OCI-LY7 (cell line): ENCODE data around the gene HPCA.

Experiments used
- EZH2phosphoT487 ChIP-seq: fragments of 200-600 bp; sonication (generic); IDR thresholded peaks from 2 replicates; pipeline ENCODE4 v1.6.1; 2018; ENCODE audit warnings: low read depth, borderline replicate concordance, mild to moderate bottlenecking, mixed run types, antibody characterized with exemption, low read length, moderate library complexity, mixed read lengths
- TF ChIP-seq, protein P1 (sequence below): fragments of 200-600 bp; sonication (generic); conservative IDR thresholded peaks from 2 replicates; pipeline ENCODE4 v1.5.1; 2014; ENCODE audit warnings: mild to moderate bottlenecking, antibody characterized with exemption, low read length, moderate library complexity, mixed read lengths

DNA sequence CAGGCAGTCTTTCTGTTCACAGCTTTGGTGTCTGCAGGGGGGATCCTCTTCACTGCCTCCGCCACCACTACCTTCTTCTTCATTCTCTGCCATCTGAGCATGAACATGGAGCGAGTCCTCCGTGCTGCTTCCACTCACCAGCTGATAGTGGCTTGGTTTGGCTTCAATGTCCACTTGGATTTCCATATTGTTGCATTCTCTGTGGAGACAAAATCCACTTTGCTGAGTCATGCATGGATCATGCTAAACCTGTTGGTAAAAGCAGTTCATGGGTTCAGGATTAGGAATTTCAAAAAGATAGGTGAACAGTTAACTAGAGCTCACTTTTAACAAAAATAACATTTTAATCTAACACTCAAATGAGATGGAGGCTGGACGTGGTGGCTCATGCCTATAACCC, 50.8 kb downstream of the HPCA start:
- TF ChIP-seq, protein P1, sequence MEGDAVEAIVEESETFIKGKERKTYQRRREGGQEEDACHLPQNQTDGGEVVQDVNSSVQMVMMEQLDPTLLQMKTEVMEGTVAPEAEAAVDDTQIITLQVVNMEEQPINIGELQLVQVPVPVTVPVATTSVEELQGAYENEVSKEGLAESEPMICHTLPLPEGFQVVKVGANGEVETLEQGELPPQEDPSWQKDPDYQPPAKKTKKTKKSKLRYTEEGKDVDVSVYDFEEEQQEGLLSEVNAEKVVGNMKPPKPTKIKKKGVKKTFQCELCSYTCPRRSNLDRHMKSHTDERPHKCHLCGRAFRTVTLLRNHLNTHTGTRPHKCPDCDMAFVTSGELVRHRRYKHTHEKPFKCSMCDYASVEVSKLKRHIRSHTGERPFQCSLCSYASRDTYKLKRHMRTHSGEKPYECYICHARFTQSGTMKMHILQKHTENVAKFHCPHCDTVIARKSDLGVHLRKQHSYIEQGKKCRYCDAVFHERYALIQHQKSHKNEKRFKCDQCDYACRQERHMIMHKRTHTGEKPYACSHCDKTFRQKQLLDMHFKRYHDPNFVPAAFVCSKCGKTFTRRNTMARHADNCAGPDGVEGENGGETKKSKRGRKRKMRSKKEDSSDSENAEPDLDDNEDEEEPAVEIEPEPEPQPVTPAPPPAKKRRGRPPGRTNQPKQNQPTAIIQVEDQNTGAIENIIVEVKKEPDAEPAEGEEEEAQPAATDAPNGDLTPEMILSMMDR: no peak
- no peak for TF ChIP-seq EZH2phosphoT487
